KOPT-K1 (cell line): Measurements from ENCODE around the gene PXN.
"Not testable (repeated sequence)": the region's sequence is repeated elsewhere in the genome, so short reads cannot be mapped to it uniquely, and the experiment has no call there.

ENCODE experiments used
- H3K27ac ChIP-seq: fragments of 200-600 bp; sonication (generic); 2 replicates; pipeline ENCODE4 v1.5.1; 2016; ENCODE audit warnings: antibody characterized with exemption, mild to moderate bottlenecking, low read depth, low read length; ENCODE audit not compliant: poor library complexity, severe bottlenecking
- H3K36me3 ChIP-seq: fragments of 200-600 bp; sonication (generic); 2 replicates; pipeline ENCODE4 v1.5.1; 2017; ENCODE audit warnings: antibody characterized with exemption, mild to moderate bottlenecking, low read length, moderate library complexity; ENCODE audit not compliant: insufficient read depth
- H3K9me3 ChIP-seq: fragments of 200-600 bp; sonication (generic); 2 replicates; pipeline ENCODE4 v1.5.1; 2017; ENCODE audit warnings: antibody characterized with exemption, low read length, mild to moderate bottlenecking; ENCODE audit not compliant: insufficient read depth, poor library complexity, severe bottlenecking

The PXN gene

DNA sequence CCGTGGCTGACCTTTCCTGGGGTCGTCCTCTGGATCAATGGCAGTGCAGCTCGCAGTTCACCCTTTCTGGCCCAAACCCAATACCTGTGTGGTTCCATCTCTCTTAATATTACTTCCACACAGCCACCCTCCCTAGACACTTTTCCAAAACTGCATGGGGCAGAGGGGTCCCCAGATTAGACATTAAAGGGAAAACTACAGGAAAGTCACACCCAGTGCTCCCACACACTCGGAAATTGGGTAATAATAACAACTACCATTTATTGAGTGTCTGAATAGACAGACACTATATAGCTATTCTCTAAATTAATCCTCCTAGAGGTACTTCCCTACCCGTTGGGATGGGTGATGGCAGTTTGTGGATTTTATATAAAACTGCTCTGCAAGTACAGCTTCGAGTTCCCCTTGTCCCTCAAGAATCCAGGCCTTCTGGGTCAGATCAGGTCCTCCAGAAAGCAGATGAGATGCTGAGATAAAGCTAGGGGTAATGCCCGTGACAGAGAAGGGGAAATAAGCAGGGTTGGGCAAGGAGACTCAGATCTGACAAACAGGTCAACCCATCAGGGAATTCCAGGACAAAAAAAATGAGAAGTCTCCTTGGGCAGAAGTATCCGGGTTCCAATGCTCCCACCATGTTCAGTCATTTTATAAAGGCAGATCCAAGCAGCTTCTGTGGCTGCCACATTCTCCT, 795 bp upstream of the PXN start:
- no peaks in the 10 kb centered on the region for H3K9me3 ChIP-seq
- H3K36me3 ChIP-seq: no peaks in the 10 kb centered on the region
- no peak overlapping the region for H3K27ac ChIP-seq

DNA sequence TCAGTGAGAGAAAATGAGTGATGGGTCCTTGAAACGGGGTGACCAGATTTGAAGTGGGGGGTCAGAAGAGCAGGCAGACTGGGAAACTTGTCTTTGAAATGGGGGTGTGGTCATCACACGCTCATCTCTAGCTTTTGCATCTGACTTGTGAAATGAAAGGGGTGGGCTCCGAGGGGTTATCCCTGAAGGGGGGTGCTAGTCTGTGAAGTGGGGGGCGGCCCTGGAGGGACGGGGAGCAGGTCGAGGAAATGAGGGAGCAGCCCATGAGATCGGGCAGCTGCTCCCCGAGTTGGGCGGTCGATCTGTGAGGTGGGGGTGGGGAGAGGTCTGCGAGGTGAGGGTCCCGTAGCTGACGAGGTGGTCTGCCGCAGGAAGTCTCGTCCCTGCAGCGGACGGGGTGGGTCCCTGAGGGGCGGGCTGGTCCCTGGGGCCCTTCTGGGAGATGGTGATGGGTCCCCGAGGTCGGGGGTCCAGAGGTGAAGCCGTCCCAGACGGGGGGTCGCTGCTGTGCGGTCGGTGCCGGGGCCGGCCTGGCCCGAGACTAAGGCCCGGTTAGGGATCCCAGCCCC, 542 bp downstream of the PXN start:
- no peaks in the 10 kb centered on the region for H3K9me3 ChIP-seq
- no peak overlapping the region for H3K27ac ChIP-seq
- no peaks in the 10 kb centered on the region for H3K36me3 ChIP-seq

DNA sequence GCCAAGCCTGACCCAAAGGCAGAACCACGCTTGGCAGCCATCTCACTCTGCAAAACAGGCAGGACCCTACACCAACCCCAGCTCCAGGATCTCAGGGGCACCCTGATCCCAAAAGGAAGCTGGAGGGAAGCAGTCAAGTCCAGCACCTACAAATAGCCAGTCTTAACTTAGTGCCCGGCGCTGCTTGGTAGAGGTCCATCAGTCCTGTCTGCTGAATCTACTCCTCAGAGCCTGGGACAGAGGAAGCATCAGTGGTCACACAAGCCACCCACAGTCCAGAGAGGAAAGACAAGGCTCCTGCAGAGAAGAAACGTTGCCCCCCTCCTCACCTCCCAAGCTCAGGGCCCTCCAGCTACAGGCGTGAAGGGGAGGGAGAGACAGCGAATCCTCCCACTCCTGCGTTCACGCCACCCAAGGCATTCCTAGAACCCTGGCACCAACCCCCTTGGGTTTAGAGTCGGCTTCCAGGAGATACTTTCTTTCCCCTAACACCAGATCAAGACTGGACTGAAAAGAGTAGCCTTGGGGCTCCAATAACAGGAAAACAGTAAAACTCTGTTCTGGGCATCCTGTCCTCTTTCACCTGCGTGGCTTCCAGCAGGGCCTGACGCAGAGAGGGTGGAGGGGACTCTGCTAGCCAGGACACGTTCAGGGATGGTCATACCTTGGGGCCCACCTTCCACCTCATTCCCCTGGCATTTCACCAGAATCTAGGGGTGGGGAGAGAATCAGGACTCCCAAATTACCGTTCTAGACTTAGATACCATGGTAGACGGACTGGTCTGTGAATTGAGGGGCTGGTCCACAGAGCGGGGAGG, 1.2 kb downstream of the PXN start:
- no peaks in the 10 kb centered on the region for H3K9me3 ChIP-seq
- H3K36me3 ChIP-seq: no peaks in the 10 kb centered on the region
- H3K27ac ChIP-seq: no peak overlapping the region

GRCh38 chr12:120263748-120264085, 1.8 kb downstream of the PXN start:
- Histone ChIP-seq H3K36me3 (no peaks in the 10 kb centered on the region), H3K27ac (no peak overlapping the region)

GRCh38 chr12:120262852-120263747, 2.4 kb downstream of the PXN start:
- Histone ChIP-seq H3K9me3 (no peaks in the 10 kb centered on the region), H3K36me3 (no peaks in the 10 kb centered on the region), H3K27ac (no peak overlapping the region)

More at GRCh38 chr12:120263748-120264085, 1.8 kb downstream of the PXN start:
- no peaks in the 10 kb centered on the region for H3K9me3 ChIP-seq

GRCh38 chr12:120261951-120262851, 3.3 kb downstream of the PXN start:
- H3K27ac ChIP-seq: no peak overlapping the region
- H3K36me3 ChIP-seq: no peaks in the 10 kb centered on the region
- no peaks in the 10 kb centered on the region for H3K9me3 ChIP-seq

DNA sequence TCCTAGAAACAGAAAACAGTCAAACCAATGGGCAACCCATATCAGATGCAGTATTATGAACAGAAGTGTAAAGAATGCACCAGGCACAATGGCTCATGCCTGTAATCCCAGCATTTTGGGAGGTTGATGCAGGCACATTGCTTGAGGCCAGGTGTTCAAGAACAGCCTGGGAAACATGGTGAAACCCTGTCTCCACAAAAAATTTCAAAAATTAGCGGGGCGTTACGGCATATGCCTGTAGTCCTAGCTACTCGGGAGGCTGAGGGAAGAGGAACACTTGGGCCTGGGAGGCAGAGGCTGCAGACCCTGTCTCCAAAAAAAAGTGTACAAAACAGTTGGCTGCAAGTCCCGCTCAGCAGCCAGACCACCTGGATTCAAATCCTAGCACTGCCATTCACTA, 4.9 kb downstream of the PXN start:
- no peak overlapping the region for H3K27ac ChIP-seq

GRCh38 chr12:120259418-120260202, 5.9 kb downstream of the PXN start:
- Histone ChIP-seq H3K27ac (no peak overlapping the region), H3K36me3 (no peaks in the 10 kb centered on the region), H3K9me3 (no peaks in the 10 kb centered on the region)

More for the DNA sequence above, 4.9 kb downstream of the PXN start:
- no peaks in the 10 kb centered on the region for H3K36me3 ChIP-seq
- no peaks in the 10 kb centered on the region for H3K9me3 ChIP-seq

GRCh38 chr12:120258323-120258896, 7.1 kb downstream of the PXN start:
- Histone ChIP-seq H3K36me3 (no peaks in the 10 kb centered on the region), H3K27ac (no peak overlapping the region), H3K9me3 (no peaks in the 10 kb centered on the region)

DNA sequence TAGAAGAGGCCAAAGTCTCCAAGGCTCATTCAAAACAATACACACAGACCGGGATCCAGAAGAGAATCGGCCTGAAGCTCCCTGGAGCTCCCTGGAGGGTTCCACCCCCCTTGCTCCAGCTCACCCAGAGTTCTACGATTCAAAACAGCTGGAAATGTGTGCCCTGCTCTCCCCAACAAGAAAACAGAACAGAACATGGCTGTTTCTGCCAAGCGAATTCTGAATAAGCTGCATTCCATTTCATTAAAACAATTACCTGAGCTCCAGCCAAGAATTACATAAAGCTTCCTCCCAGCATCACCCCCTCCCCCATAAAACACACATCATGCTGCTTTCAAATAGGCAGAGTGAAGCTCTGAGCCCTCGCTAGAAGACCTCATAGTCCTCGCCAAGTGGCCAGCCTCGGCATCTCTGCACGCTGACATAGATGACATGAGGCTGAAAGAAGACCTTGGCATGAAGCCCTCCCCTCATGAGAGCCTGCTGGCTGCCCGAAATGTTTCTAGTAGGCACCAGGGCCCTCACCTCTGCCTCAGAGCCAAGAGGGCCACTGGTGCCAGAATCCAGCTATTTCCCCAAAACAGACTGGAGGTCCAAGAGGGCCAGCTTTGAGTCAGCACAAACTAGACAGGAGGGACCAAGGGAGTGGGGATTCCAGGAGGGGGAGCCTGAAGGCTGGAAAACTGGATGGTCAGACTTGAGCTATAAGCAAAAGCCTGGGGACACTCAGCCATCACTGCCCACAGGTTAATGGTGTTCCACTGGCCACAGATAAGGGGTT, 8.3 kb downstream of the PXN start:
- Histone ChIP-seq H3K9me3 (no peaks in the 10 kb centered on the region), H3K36me3 (no peaks in the 10 kb centered on the region), H3K27ac (no peak overlapping the region)

GRCh38 chr12:120254809-120255208, 10.7 kb downstream of the PXN start:
- Histone ChIP-seq H3K27ac (no peak overlapping the region), H3K36me3 (no peaks in the 10 kb centered on the region), H3K9me3 (no peaks in the 10 kb centered on the region)

DNA sequence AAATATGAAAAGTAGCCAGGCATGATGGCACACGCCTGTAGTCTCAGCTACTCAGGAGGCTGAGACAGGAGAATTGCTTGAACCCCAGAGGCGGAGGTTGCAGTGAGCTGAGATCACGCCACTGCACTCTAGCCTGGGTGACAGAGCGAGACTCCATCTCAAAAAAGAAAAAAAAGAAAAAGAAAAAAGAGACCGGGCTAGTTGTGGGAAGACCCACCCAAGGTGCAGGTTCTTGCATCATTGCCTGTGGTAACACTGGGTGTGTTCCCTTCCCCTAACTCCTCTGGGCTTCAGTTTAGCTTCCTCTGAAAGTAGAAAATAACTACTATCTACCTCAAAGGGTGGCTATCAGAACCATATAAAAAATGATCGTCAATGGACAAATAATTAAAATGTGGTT, 12.2 kb downstream of the PXN start:
- H3K36me3 ChIP-seq, H3K9me3 ChIP-seq, H3K27ac ChIP-seq: not testable (repeated sequence)
